Neural cell (in vitro differentiated cells): ENCODE measurements around the gene FOSL1. TPM values are rescaled to one million over a fixed set of nuclear protein-coding genes. Genes with fewer than 3 reads are reported as not detected.

ENCODE experiments used
- H2AFZ ChIP-seq: fragments of 200-600, 300-800 bp; sonication (generic), shearing (Covaris generic); 2 replicates; pipeline ENCODE4 v1.6.0; 2014; ENCODE audit warnings: low read depth, mild to moderate bottlenecking, antibody characterized with exemption, low read length, moderate library complexity
- H3F3A ChIP-seq: fragments of 200-600 bp; shearing (Covaris generic); 2 replicates; pipeline ENCODE4 v1.6.1; 2016; ENCODE audit warnings: mild to moderate bottlenecking, moderate library complexity, mixed read lengths, antibody characterized with exemption, low read length; ENCODE audit not compliant: insufficient read depth, poor library complexity, severe bottlenecking
- H3K27ac ChIP-seq: fragments of 200-600, 300-800 bp; sonication (generic), shearing (Covaris generic); 2 replicates; pipeline ENCODE4 v1.5.1; 2014; ENCODE audit warnings: mild to moderate bottlenecking, low read length, moderate library complexity
- H3K27me3 ChIP-seq: fragments of 300-800, 200-600 bp; sonication (generic), shearing (Covaris generic); 2 replicates; pipeline ENCODE4 v1.6.0; 2014; ENCODE audit warnings: mild to moderate bottlenecking, low read depth, low read length, moderate library complexity; ENCODE audit not compliant: insufficient read depth
- H3K36me3 ChIP-seq: fragments of 300-800, 200-600 bp; sonication (generic), shearing (Covaris generic); 2 replicates; pipeline ENCODE4 v1.5.1; 2014; ENCODE audit warnings: mild to moderate bottlenecking, antibody characterized with exemption, low read length, moderate library complexity; ENCODE audit not compliant: insufficient read depth
- H3K4me2 ChIP-seq: fragments of 300-800, 200-600 bp; sonication (generic), shearing (Covaris generic); 2 replicates; pipeline ENCODE4 v1.6.0; 2014; ENCODE audit warnings: mild to moderate bottlenecking, low read length
- H3K4me3 ChIP-seq: fragments of 300-800, 200-600 bp; sonication (generic), shearing (Covaris generic); 2 replicates; pipeline ENCODE4 v1.5.1; 2014; ENCODE audit warnings: mild to moderate bottlenecking, low read length, moderate library complexity
- H3K79me2 ChIP-seq: fragments of 200-600 bp; shearing (Covaris generic); replicated peaks from 2 replicates; pipeline ENCODE4 v1.6.0; 2014; ENCODE audit warnings: mild to moderate bottlenecking, low read length, moderate library complexity; ENCODE audit not compliant: insufficient read depth
- H3K9ac ChIP-seq: fragments of 300-800, 200-600 bp; sonication (generic), shearing (Covaris generic); 2 replicates; pipeline ENCODE4 v1.6.1; 2016; ENCODE audit warnings: mild to moderate bottlenecking, low read length, mixed read lengths
- H3K9me2 ChIP-seq: fragments of 200-600 bp; shearing (Covaris generic); 2 replicates; pipeline ENCODE4 v1.6.1; 2016; ENCODE audit warnings: mild to moderate bottlenecking, low read length, mixed read lengths; ENCODE audit not compliant: insufficient read depth
- H3K9me3 ChIP-seq: fragments of 200-600, 300-800 bp; sonication (generic), shearing (Covaris generic); 2 replicates; pipeline ENCODE4 v1.6.1; 2016; ENCODE audit warnings: mild to moderate bottlenecking, mixed run types, low read length, moderate library complexity, mixed read lengths
- H4K20me1 ChIP-seq: fragments of 200-600 bp; shearing (Covaris generic); 2 replicates; pipeline ENCODE4 v1.6.1; 2016; ENCODE audit warnings: mild to moderate bottlenecking, mixed run types; ENCODE audit not compliant: insufficient read depth
- CTCF ChIP-seq: fragments of 450-650 bp; IDR thresholded peaks from 2 replicates; pipeline ENCODE4 v1.5.1; 2014; ENCODE audit warnings: antibody characterized with exemption, mild to moderate bottlenecking, moderate library complexity; ENCODE audit not compliant: poor library complexity, severe bottlenecking
- EP300 ChIP-seq: fragments of 450-650 bp; conservative IDR thresholded peaks from 2 replicates; pipeline ENCODE4 v1.6.1; 2014; ENCODE audit warnings: antibody characterized with exemption, mild to moderate bottlenecking, moderate library complexity; ENCODE audit not compliant: poor library complexity, severe bottlenecking
- EZH2 ChIP-seq: fragments of 200-600, 300-800 bp; shearing (Covaris generic), sonication (generic); IDR thresholded peaks from 2 replicates; pipeline ENCODE4 v1.6.1; 2014; ENCODE audit warnings: antibody characterized with exemption, low read length, borderline replicate concordance, mild to moderate bottlenecking; ENCODE audit not compliant: insufficient read depth, poor library complexity, severe bottlenecking
- MXI1 ChIP-seq: fragments of 450-650 bp; conservative IDR thresholded peaks from 2 replicates; pipeline ENCODE4 v1.6.1; 2014; ENCODE audit warnings: antibody characterized with exemption, mild to moderate bottlenecking; ENCODE audit not compliant: poor library complexity, severe bottlenecking
- POLR2AphosphoS5 ChIP-seq: IDR thresholded peaks from 2 replicates; pipeline ENCODE4 v1.6.1; 2012
- RAD21 ChIP-seq: fragments of 450-650 bp; conservative IDR thresholded peaks from 2 replicates; pipeline ENCODE4 v1.6.1; 2014; ENCODE audit warnings: antibody characterized with exemption, mild to moderate bottlenecking, moderate library complexity
- REST ChIP-seq: IDR thresholded peaks from 2 replicates; pipeline ENCODE4 v1.6.1; 2012; ENCODE audit warnings: borderline replicate concordance
- SMC3 ChIP-seq: fragments of 450-650 bp; conservative IDR thresholded peaks from 2 replicates; pipeline ENCODE4 v1.6.1; 2014; ENCODE audit warnings: antibody characterized with exemption, mild to moderate bottlenecking, moderate library complexity; ENCODE audit not compliant: poor library complexity
- TAF1 ChIP-seq: IDR thresholded peaks from 2 replicates; pipeline ENCODE4 v1.6.1; 2012; ENCODE audit warnings: low read depth
- polyA plus RNA-seq: library from polyadenylated mRNA; depleted of rRNA; stranded (reverse); fragments of >200 nt; gene quantifications from 2 replicates; pipeline ENCODE4 v1.2.3, GENCODE V29; 2014

FOSL1 gene
- polyA plus RNA-seq, 1 donor from 2014 or later, result not detected

- TF ChIP-seq MXI1 (no peak), SMC3 (no peak)
Observed at GRCh38 chr11:65903715-65904114, 3.5 kb upstream of the FOSL1 start (continued).

GRCh38 chr11:65903068-65903481, 2.9 kb upstream of the FOSL1 start:
- TF ChIP-seq RAD21, result no peak
- no peak for TF ChIP-seq CTCF
- TF ChIP-seq REST, result no peak
- no peak for TF ChIP-seq SMC3
- no peak for TF ChIP-seq POLR2AphosphoS5
- no peak for TF ChIP-seq EP300
- TF ChIP-seq TAF1, result no peak
- no peak for TF ChIP-seq MXI1
- no peak for TF ChIP-seq EZH2
- peaks cover 62% of the 10 kb centered on the region for H3K27me3 ChIP-seq
- no peak overlapping the region for H3K4me3 ChIP-seq
- H3K79me2 ChIP-seq, result no peaks in the 10 kb centered on the region
- no peaks in the 10 kb centered on the region for H3F3A ChIP-seq
- H3K9me2 ChIP-seq, result no peaks in the 10 kb centered on the region
- no peak overlapping the region for H3K9ac ChIP-seq
- H3K4me2 ChIP-seq, result no peak overlapping the region
- H4K20me1 ChIP-seq, result no peaks in the 10 kb centered on the region
- no peaks in the 10 kb centered on the region for H3K36me3 ChIP-seq
- no peak overlapping the region for H3K27ac ChIP-seq
- no peaks in the 10 kb centered on the region for H3K9me3 ChIP-seq
- H2AFZ ChIP-seq, result no peak overlapping the region

- peak; percentile 21 for TF ChIP-seq EZH2
- no peak for TF ChIP-seq MXI1
- no peak overlapping the region for H3K9ac ChIP-seq
- peaks cover 63% of the 10 kb centered on the region for H3K27me3 ChIP-seq
- no peaks in the 10 kb centered on the region for H3K9me2 ChIP-seq
- no peak overlapping the region for H3K27ac ChIP-seq
- H3K4me3 ChIP-seq, result peak overlapping the region; percentile 67
- no peaks in the 10 kb centered on the region for H3K9me3 ChIP-seq
- H4K20me1 ChIP-seq, result no peaks in the 10 kb centered on the region
- no peaks in the 10 kb centered on the region for H3K36me3 ChIP-seq
- H2AFZ ChIP-seq, result no peak overlapping the region
- H3K4me2 ChIP-seq, result no peak overlapping the region
- H3F3A ChIP-seq, result no peaks in the 10 kb centered on the region
- H3K79me2 ChIP-seq, result no peaks in the 10 kb centered on the region
Observed at GRCh38 chr11:65900899-65901180, 652 bp upstream of the FOSL1 start.
